Ovary (tissue), 9 donors: ENCODE measurements around the gene NRL. TPM values are rescaled to one million over a fixed set of nuclear protein-coding genes. Genes with fewer than 3 reads are reported as not detected.

Source experiments
- DNase-seq, 5 donors: peaks; one replicate each; pipeline ENCODE4 v3.0.0-alpha.2; 2019 to 2020
- H3K27ac ChIP-seq, 2 donors: fragments of 200-600 bp; one replicate each; pipeline versions ENCODE4 v1.5.1 to v1.8.0; 2019 to 2022
- H3K27me3 ChIP-seq: fragments of 200-600 bp; one replicate; pipeline ENCODE4 v1.8.0; 2022
- H3K36me3 ChIP-seq: fragments of 200-600 bp; sonication (generic); one replicate; pipeline ENCODE4 v1.5.1; 2019
- H3K4me1 ChIP-seq: one replicate; pipeline ENCODE4 v1.8.1; 2013; ENCODE audit warnings: mild to moderate bottlenecking, moderate library complexity; ENCODE audit not compliant: insufficient read depth
- H3K4me3 ChIP-seq: fragments of 200-600 bp; sonication (generic); one replicate; pipeline ENCODE4 v1.5.1; 2017
- H3K9me3 ChIP-seq, 2 donors: fragments of 200-600 bp in 1 of 2; sonication (generic) in 1 of 2; one replicate each; pipeline versions ENCODE4 v1.5.1 to v1.8.1; 2013 to 2019; ENCODE audit warnings: mild to moderate bottlenecking in 1 of 2, moderate library complexity in 1 of 2
- EP300 ChIP-seq: sonication (generic); formaldehyde crosslinking; IDR thresholded peaks from one replicate; pipeline ENCODE4 v1.6.1; 2017; ENCODE audit warnings: antibody characterized with exemption
- POLR2A ChIP-seq: fragments of 450-650 bp; IDR thresholded peaks from one replicate; pipeline ENCODE4 v1.6.1; 2017; ENCODE audit warnings: antibody characterized with exemption, mild to moderate bottlenecking, moderate library complexity
- WGBS, 3 donors: extraction: QIAGEN DNeasy Blood & Tissue Kit in 1 of 3; methylation state at CpG; one replicate each; pipeline versions ENCODE4 v1.1.5 to v1.1.7; 2013 to 2017; 5-methylcytosine and 5-hydroxymethylcytosine counted together
- intact Hi-C, 4 donors: fragments of 100-400 bp; cut with DNase I; formaldehyde crosslinking; loops; one replicate each; pipeline versions ENCODE4 v1.11.0 to v1.15.1; 2022 to 2023
- polyA plus RNA-seq, 2 donors: library from polyadenylated mRNA; stranded (reverse); fragments of 200-250 nt in 1 of 2; fragments of 350-450 nt in 1 of 2; fragmentation: Illumina TruSeq in 1 of 2; extraction: RNeasy Lipid Tissue Mini Kit (QIAGEN cat#74804) in 1 of 2; gene quantifications; one replicate each; pipeline ENCODE4 v1.2.3, GENCODE V29; 2013 to 2014
- total RNA-seq, 7 donors: library from RNA; depleted of rRNA in 2 of 7; stranded (reverse); fragments of >200 nt in 2 of 7; fragmentation: NEBNext Ultra II Directional in 3 of 7; extraction: Animal tissue kit (Norgen Biotek cat#: 25700) in 3 of 7; gene quantifications; one replicate each; pipeline versions ENCODE4 v1.1.0 to v1.2.4, GENCODE V29; 2016 to 2023
- TF ChIP-seq, protein P1 (sequence below), 3 donors: fragments of 450-650 bp in 2 of 3; fragments of 200-600 bp in 1 of 3; IDR thresholded peaks; one replicate each; pipeline versions ENCODE4 v1.5.1 to v1.8.0; 2016 to 2022; ENCODE audit warnings: antibody characterized with exemption in 3 of 3, mild to moderate bottlenecking in 1 of 3
- donor health status: DM: no; HTN: no; CAD: no; lungs with moderate emphysema.
- donor health status: DM: no; HTN: no; CAD: no.
- donor health status: Bipolar disorder and iron deficiency.
- donor health status: DM: yes; HTN: yes; CAD: no.
- donor health status: DM: no; HTN: no; CAD: no.
- donor health status: DM: yes; HTN: yes; CAD: no.

Gene NRL
- total and polyA plus RNA-seq, 9 donors = 0.78 to 4.1 (median 2.8) TPM

- intact Hi-C loops = no loop called here
Measured at GRCh38 chr14:24070285-24071143, 44.2 kb downstream of the NRL start.

GRCh38 chr14:24069411-24069735 lies 45.4 kb downstream of the NRL start:
- no peak overlapping the region for H3K27ac ChIP-seq
- peak in 1 of 5 donors; percentile 16 for DNase-seq
- no peaks in the 10 kb centered on the region for H3K9me3 ChIP-seq
- no peaks in the 10 kb centered on the region for H3K27me3 ChIP-seq
- TF ChIP-seq EP300 = no peak
- TF ChIP-seq, protein P1, sequence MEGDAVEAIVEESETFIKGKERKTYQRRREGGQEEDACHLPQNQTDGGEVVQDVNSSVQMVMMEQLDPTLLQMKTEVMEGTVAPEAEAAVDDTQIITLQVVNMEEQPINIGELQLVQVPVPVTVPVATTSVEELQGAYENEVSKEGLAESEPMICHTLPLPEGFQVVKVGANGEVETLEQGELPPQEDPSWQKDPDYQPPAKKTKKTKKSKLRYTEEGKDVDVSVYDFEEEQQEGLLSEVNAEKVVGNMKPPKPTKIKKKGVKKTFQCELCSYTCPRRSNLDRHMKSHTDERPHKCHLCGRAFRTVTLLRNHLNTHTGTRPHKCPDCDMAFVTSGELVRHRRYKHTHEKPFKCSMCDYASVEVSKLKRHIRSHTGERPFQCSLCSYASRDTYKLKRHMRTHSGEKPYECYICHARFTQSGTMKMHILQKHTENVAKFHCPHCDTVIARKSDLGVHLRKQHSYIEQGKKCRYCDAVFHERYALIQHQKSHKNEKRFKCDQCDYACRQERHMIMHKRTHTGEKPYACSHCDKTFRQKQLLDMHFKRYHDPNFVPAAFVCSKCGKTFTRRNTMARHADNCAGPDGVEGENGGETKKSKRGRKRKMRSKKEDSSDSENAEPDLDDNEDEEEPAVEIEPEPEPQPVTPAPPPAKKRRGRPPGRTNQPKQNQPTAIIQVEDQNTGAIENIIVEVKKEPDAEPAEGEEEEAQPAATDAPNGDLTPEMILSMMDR (IDR thresholded peaks at IDR 0.05) = no peak
- TF ChIP-seq POLR2A = no peak
- H3K4me1 ChIP-seq = no peaks in the 10 kb centered on the region
- no peak overlapping the region for H3K4me3 ChIP-seq
- WGBS, 3 donors = 62 to 78% (median 63%) methylated on average over 5 to 6 of the region's 6 CpGs
- intact Hi-C loops = no loop called here
- H3K36me3 ChIP-seq = no peaks in the 10 kb centered on the region

More at GRCh38 chr14:24070285-24071143, 44.2 kb downstream of the NRL start:
- Histone ChIP-seq H3K9me3 (no peaks in the 10 kb centered on the region), H3K4me3 (no peak overlapping the region), H3K27ac (no peak overlapping the region), H3K27me3 (no peaks in the 10 kb centered on the region), H3K4me1 (no peaks in the 10 kb centered on the region), H3K36me3 (no peaks in the 10 kb centered on the region)
- 76 to 82% (median 81%) methylated on average over 10 of the region's 10 CpGs for WGBS, 3 donors
- DNase-seq = peak in 1 of 5 donors; percentile 23
- no peak for TF ChIP-seq POLR2A
- no peak for TF ChIP-seq EP300
- TF ChIP-seq, protein P1 (IDR thresholded peaks at IDR 0.05) = no peak

DNA sequence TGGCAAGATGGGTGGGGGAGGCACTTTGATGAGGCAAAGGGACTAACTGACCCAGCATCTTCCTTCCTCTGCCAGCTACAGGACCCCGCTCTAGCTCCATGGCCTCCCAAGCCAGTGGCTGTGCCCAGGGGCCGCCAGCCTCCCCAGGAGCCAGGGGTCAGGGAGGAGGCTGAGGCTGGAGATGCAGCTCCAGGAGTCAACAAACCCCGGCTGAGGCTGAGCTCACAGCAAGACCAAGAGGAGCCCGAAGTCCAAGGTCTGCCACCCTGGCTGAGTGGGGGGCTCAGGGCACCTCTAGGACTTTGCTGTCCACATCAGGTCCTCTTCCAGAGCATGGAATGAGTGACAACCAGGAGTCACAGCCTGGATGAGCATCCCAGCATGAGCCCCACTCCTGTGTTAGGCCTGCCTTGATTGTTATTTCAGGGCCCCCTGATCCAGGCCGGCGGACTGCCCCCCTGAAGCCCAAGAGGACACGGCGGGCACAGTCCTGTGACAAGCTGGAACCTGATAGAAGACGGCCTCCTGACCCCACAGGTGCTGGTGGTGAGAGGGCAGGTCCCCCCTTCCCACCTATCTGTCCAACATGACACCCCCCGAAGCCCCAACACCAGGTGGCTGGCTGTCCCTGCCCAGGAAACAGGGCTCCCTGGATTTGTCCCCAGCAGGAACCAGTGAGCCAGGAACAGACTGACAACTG lies 45.9 kb downstream of the NRL start:
- intact Hi-C loops = no loop called here
- H3K27me3 ChIP-seq = no peaks in the 10 kb centered on the region
- H3K9me3 ChIP-seq = no peaks in the 10 kb centered on the region
- H3K4me1 ChIP-seq = no peaks in the 10 kb centered on the region
- no peaks in the 10 kb centered on the region for H3K36me3 ChIP-seq
- WGBS, 3 donors = 80 to 86% (median 81%) methylated on average over 10 of the region's 10 CpGs
- peak in 1 of 5 donors; percentile 22 for DNase-seq
- H3K4me3 ChIP-seq = no peak overlapping the region
- TF ChIP-seq EP300 (no peak), POLR2A (no peak)
- TF ChIP-seq, protein P1 (IDR thresholded peaks at IDR 0.05) = no peak
- no peak overlapping the region for H3K27ac ChIP-seq

DNA sequence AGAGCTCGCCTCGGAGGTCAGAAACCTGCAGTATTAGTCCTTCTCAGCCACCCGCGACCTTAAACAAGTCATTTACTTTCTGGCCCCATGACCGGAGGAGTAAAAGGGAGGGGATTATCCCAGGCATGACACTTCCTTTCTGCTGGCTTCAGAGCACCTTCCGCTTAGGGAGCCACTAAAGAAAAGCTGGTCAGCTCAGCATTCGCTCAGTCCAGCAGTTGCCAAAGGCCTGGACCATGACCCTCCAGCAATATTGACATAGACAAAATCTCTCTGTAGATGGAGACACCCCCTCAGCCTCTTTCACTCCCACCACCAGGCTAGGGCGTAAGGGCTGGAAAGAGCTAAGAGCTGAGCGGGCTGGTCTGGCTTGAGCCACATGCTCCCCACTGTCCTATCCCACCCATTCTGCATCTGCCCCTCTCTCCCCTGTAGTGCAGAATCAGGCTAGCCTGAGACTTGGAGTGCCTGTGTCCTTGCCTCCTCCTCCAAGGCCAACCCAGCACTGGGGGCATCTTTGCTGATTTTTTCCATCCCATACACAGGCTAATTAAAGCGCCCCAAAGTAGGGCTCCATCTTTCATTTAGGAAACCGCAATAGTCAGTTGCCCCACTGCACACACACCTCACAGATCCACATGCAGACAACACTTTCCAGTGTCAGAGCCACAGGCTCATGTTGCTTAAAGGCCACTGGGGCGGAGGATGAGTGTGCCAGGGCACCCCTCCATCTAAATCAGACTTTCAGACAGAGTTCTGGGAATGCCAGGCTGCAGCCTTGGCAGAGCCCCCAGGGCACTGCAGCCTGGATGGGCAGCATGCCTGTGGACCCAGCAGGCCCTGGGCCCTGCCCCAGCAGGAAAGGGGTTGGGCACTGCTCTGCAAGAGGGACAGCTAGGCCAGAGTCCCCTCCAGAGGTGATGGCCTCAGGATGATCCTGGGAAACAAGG lies 47.3 kb downstream of the NRL start:
- TF ChIP-seq, protein P1 (IDR thresholded peaks at IDR 0.05) = no peak
- TF ChIP-seq EP300 = no peak
- no peak for TF ChIP-seq POLR2A
- Histone ChIP-seq H3K4me3 (no peak overlapping the region), H3K27ac (no peak overlapping the region), H3K9me3 (no peaks in the 10 kb centered on the region), H3K36me3 (no peaks in the 10 kb centered on the region), H3K27me3 (no peaks in the 10 kb centered on the region), H3K4me1 (no peaks in the 10 kb centered on the region)
- no peak for DNase-seq
- intact Hi-C loops = no loop called here
- WGBS, 3 donors = 76 to 81% (median 78%) methylated on average over 12 of the region's 12 CpGs
